ENCODE data around the gene WNT8B.

WNT8B gene

GRCh38 chr10:100477970-100478369, 15.2 kb downstream of the WNT8B start:
- TF ChIP-seq, protein P1, sequence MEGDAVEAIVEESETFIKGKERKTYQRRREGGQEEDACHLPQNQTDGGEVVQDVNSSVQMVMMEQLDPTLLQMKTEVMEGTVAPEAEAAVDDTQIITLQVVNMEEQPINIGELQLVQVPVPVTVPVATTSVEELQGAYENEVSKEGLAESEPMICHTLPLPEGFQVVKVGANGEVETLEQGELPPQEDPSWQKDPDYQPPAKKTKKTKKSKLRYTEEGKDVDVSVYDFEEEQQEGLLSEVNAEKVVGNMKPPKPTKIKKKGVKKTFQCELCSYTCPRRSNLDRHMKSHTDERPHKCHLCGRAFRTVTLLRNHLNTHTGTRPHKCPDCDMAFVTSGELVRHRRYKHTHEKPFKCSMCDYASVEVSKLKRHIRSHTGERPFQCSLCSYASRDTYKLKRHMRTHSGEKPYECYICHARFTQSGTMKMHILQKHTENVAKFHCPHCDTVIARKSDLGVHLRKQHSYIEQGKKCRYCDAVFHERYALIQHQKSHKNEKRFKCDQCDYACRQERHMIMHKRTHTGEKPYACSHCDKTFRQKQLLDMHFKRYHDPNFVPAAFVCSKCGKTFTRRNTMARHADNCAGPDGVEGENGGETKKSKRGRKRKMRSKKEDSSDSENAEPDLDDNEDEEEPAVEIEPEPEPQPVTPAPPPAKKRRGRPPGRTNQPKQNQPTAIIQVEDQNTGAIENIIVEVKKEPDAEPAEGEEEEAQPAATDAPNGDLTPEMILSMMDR (IDR thresholded peaks at IDR 0.05), result no peak

GRCh38 chr10:100479037-100479436, 16.2 kb downstream of the WNT8B start:
- TF ChIP-seq, protein P1 (IDR thresholded peaks at IDR 0.05), result no peak

- TF ChIP-seq, protein P1 (IDR thresholded peaks at IDR 0.05), result no peak
Measured at GRCh38 chr10:100480002-100480401, 17.2 kb downstream of the WNT8B start.

DNA sequence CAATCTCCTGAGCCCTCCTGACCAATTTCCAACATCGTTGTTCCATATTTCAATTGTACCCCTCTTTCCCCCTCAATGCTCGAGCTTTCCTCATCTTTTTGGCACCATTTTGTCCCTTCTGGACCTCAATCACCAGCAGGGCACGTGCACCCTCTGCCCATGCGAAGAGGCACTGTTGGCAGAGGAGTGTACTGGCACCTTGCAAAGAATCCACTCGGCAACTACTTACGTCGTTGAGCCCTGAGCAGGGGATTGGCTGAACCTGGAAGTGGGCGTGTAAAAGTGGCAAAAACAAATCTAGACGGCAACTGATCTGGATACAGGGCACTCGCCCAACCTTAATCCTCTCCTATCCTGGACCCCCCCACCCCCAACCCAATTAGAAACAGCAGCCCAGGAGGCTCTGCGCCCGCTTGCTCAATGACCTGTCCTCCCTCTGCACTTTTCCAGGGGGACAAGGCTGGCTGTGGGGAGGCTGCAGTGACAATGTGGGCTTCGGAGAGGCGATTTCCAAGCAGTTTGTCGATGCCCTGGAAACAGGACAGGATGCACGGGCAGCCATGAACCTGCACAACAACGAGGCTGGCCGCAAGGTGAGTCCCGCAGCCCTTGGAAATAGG, 18.8 kb downstream of the WNT8B start:
- TF ChIP-seq, protein P1 (IDR thresholded peaks at IDR 0.05), result no peak

GRCh38 chr10:100482181-100482833, 19.5 kb downstream of the WNT8B start:
- TF ChIP-seq, protein P1 (IDR thresholded peaks at IDR 0.05), result peak; percentile 68

DNA sequence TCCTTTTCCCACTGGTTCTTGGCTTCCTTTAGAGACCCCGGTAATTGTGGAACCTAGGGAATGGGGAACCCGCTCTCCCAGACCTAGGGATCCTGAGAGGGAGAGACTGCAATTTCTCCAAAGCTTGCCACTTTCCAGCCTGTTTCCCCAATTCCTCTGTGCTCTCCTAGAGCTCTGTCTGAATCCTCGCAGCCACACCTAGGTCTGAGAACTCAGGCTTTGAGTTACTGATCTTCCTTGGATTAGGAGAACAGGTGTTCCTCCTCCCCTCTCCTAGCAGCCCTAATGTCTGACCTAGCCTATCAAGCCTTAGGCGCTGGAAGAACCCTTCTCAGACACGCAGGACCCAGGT, 20.0 kb downstream of the WNT8B start:
- TF ChIP-seq, protein P1 (IDR thresholded peaks at IDR 0.05), result 0 out of 2 replicates have a peak, but pooled peaks have one; percentile 11

DNA sequence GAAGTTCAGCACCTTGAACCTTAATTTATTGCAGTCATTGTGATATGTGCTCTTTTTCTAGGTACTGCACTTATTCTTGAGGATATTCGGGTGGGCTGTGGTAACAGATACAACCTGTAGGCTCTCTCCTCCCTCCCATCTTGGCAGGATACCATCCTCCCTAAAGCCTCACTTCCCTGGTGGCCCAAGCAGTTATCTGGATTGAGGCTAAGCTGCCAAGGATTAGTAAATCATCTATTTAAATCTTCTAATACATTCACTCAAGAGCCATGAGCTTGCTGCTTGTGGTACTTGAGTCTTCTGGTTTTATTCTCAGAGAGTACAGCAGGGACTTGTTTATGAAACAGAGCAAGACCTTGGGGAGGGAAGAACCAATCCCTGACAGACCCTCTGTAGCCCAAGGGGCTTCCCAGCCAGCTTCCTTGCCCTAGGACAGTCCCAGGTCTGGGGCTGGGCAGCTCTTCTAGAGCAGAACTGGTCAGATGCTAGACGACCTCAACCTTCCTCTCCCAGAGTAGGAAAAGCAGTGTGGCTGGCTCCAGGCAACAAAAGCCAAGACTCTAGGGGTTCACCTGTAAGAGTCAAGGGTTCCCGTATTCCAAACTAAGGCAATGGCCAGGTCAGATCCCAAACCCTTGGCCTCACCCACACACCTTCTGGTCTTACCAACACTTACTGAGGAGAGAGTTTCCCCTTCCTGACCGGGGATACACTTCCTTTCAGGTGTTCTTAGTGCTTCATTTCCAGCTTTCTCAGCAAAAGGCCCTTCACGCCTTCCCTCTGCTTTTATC, 21.3 kb downstream of the WNT8B start:
- TF ChIP-seq, protein P1 (IDR thresholded peaks at IDR 0.05), result no peak

Data from LNCAP (cell line).